ENCODE data around the gene EIF2D.
"Not testable (repeated sequence)": the region's sequence is repeated elsewhere in the genome, so short reads cannot be mapped to it uniquely, and the experiment has no call there.

EIF2D gene

DNA sequence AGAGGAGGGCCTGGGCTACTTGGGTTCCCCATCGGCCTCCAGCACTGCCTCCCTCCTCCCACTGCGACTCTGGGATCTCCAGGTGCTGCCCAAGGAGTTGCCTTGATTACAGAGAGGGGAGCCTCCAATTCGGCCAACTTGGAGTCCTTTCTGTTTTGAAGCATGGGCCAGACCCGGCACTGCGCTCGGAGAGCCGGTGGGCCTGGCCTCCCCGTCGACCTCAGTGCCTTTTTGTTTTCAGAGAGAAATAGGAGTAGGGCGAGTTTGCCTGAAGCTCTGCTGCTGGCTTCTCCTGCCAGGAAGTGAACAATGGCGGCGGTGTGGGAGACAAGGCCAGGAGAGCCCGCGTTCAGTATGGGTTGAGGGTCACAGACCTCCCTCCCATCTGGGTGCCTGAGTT, 24.4 kb downstream of the EIF2D start:
- DNase-seq (ENCODE audit: low read depth in 2 of 2, low spot score in 1 of 2), result no peak

- no peak for DNase-seq (ENCODE audit: low read depth in 2 of 2, low spot score in 1 of 2)
Measured at GRCh38 chr1:206586501-206587445, 25.5 kb downstream of the EIF2D start.

- no peak for DNase-seq (ENCODE audit: low read depth in 2 of 2, low spot score in 1 of 2)
Measured at GRCh38 chr1:206584683-206585082, 27.6 kb downstream of the EIF2D start.

DNA sequence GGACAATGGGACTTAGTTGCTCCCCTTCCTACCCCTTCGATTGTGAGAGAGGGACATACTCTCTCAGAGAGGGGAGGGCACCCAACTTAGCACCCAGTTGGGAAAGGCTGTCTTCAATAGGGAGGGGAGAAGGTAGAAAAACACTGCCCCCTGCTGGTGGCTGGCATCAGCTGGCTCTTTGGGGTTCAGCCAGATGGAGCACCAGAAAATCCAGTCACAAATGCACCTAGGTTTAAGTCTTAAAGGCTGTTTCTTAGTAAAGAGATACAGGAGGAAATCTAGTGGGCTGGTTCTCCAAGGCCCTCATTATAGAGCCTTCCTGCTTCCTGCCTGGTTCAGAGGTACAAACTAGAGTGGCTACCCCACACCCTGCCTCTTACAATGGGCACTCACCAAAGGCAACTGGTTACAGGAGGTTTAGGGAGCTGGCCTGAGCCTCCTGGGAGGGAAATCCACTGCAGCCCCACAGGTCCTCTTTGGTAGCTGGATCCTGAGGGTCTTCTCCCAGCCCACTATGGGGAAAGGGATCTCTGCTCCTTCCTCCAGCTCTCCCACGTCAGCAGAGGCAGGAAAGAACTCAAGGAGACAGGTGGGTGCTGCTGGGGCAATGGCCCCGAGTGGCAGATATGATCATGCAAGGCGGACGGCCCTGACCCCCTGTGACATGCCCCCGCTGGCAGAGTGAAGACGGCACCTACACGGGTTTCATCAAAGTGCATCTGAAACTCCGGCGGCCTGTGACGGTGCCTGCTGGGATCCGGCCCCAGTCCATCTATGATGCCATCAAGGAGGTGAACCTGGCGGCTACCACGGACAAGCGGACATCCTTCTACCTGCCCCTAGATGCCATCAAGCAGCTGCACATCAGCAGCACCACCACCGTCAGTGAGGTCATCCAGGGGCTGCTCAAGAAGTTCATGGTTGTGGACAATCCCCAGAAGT, 28.3 kb downstream of the EIF2D start:
- peak; percentile 70 to 87 for DNase-seq (ENCODE audit: low read depth in 2 of 2, low spot score in 1 of 2)

- no peak for DNase-seq (ENCODE audit: low read depth in 2 of 2, low spot score in 1 of 2)
Measured at GRCh38 chr1:206582971-206583706, 29.1 kb downstream of the EIF2D start.

DNA sequence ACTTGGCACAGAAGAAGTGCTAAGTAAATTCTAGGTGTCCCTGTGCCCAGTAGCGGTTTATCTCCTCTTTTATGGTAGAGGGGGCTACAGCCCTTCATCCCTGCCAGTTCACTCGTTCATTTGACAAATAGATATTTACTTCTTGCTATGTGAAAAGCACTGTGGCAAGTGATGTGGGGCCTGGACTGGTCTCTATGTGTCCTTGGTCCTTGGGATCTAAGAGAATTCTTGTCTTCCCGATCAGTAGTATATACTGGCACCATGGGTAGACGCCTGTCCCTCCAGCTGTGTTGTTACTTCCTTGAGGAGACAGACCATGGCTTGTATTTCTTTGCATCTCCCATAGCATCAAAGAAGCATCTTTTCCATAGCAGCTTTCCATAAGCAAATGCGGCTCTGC, 29.7 kb downstream of the EIF2D start:
- DNase-seq (ENCODE audit: low read depth in 2 of 2, low spot score in 1 of 2), result no peak

GRCh38 chr1:206581571-206581981, 30.7 kb downstream of the EIF2D start:
- DNase-seq (ENCODE audit: low read depth in 2 of 2, low spot score in 1 of 2), result peak in 1 of 2 donors; percentile 80

GRCh38 chr1:206581114-206581497, 31.2 kb downstream of the EIF2D start:
- not testable (repeated sequence) for DNase-seq (ENCODE audit: low read depth in 2 of 2, low spot score in 1 of 2)

GRCh38 chr1:206580438-206581113, 31.7 kb downstream of the EIF2D start:
- DNase-seq (ENCODE audit: low read depth in 2 of 2, low spot score in 1 of 2), result no peak

GRCh38 chr1:206579747-206580437, 32.4 kb downstream of the EIF2D start:
- DNase-seq (ENCODE audit: low read depth in 2 of 2, low spot score in 1 of 2), result peak; percentile 65 to 85

DNA sequence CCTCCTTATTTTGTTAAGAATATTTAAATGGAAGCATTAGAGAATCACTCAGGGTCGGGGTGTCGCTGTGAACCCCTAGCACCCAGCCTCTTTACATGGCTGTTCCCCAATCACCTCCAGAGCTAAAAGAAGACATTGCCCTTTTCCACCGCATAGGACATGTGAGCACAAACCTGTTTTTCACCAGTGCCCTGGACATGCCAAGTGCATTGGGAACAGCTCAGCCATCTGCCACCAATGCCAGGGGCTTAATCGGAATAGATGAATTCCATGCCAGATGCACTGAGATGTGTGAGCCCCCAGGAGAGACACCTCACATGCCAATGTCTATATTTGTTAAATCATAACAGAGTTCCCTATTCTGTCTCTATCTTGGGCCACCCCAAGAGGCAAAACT, 33.3 kb downstream of the EIF2D start:
- DNase-seq (ENCODE audit: low read depth in 2 of 2, low spot score in 1 of 2), result no peak

GRCh38 chr1:206578068-206578977, 33.9 kb downstream of the EIF2D start:
- DNase-seq (ENCODE audit: low read depth in 2 of 2, low spot score in 1 of 2), result no peak

DNA sequence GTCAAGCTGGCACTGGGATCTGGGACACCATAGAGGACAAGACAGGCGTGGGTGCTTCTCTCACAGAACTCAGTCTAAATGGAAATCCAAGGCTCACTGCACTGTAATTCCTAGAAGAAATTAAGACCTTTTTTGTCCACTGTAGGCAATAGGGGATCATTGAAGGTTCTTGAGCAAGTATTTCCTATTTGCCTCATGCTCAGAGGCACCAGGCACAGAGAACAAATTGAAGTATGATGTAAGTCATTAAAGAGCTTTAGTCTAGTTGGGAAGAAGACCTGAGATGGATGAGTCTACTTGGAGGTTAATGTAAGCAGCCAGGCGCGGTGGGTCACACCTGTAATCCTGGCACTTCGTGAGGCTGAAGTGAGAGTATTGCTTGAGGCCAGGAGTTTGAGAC, 34.6 kb downstream of the EIF2D start:
- no peak for DNase-seq (ENCODE audit: low read depth in 2 of 2, low spot score in 1 of 2)

DNA sequence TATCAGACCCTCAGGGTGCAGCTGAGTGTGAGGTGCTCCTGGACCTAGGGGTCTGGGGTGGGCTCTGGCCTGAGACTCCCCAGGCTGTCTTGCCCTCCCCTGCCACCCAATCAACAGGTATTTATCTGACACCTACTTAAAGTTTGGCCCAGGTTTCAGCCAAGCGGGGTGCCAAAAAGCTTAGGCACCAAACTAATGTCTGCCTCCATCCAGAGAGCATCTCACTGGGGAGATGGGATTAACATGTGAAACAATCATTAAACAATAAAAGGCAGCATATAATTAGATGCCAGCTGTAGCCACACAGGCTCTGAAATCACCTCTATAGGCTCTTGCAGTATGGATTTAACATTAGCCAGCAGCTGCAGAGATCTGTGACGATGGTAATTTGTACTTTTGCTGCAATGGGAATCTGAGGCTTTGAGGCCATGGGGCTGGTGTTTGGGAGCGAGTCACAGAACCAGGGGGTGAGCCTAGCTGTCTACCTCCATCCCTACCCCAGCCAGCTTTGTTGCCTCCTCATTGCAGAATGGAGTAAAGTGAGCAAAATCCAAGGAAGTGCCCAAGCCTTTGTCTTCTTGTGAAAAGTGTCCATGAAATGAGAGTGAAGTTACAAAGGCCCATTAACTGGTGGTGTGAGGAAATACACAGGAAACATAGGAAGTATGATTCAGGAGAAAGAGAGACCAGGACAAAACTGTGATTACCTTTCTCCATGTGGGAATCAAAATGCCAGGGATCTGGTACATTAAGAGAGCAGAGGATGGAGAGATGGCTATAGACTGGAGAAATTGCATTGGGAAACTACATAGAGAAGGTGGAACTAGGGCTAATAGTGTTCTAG, 36.1 kb downstream of the EIF2D start:
- no peak for DNase-seq (ENCODE audit: low read depth in 2 of 2, low spot score in 1 of 2)

DNA sequence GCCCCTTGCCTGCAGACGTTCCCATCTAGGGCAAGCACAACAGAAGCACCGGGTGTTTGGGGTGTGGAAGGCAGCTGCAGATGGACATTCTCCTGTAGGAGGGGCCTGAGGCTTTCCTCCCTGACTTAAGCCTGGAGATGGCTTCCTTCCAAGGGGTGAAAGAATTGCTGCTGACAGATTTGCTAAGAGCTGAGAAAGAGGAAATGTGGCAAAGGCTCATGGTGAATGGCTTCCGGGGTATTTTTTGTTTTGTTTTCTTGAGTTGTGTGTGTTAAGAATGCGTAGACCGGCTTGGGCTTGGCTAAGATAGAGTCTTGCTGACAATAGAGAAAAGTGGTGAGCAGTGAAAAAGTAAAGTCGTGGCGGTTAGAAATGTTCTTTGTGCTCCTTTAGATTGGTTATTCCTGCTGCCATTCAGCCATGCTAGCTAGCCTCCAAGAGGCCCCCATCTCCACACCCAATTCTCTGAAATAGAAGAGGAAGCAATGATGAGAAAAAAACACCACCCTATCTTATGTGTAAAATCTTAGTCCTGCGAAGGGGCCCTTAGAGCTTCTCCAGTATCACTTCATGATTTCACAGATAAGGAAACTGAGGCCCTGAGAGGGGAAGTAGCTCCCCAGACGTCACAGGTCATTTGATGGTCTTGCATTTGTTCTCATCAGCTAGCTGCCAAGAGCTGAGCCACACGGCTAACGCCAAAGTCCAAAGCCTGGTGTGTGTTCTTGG, 36.9 kb downstream of the EIF2D start:
- no peak for DNase-seq (ENCODE audit: low read depth in 2 of 2, low spot score in 1 of 2)

GRCh38 chr1:206573762-206574161, 38.5 kb downstream of the EIF2D start:
- DNase-seq (ENCODE audit: low read depth in 2 of 2, low spot score in 1 of 2), result no peak

DNA sequence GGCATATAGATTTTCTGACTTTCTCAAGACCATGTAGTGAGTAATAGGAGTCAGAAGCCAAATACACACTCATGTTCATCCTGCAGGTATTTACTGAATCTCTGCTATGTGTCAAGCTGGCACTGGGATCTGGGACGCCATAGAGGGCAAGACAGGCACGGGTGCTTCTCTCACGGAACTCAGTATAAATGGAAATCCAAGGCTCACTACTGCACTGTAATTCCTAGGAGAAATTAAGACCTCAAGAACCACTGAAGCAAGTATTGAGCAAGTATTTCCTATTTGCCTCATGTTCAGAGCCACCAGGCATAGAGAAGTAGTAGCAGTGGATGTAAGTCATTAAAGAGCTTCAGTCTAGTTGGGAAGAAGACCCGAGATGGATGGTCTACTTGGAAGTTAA, 38.9 kb downstream of the EIF2D start:
- DNase-seq (ENCODE audit: low read depth in 2 of 2, low spot score in 1 of 2), result no peak

Measured in stimulated activated CD8-positive, alpha-beta memory T cell treated with anti-CD3 and anti-CD28 coated beads, Interleukin-4, amount 100 ng/mL, for 4 hours (primary cell).